ENCODE results near the gene SPOUT1.

Gene SPOUT1

DNA sequence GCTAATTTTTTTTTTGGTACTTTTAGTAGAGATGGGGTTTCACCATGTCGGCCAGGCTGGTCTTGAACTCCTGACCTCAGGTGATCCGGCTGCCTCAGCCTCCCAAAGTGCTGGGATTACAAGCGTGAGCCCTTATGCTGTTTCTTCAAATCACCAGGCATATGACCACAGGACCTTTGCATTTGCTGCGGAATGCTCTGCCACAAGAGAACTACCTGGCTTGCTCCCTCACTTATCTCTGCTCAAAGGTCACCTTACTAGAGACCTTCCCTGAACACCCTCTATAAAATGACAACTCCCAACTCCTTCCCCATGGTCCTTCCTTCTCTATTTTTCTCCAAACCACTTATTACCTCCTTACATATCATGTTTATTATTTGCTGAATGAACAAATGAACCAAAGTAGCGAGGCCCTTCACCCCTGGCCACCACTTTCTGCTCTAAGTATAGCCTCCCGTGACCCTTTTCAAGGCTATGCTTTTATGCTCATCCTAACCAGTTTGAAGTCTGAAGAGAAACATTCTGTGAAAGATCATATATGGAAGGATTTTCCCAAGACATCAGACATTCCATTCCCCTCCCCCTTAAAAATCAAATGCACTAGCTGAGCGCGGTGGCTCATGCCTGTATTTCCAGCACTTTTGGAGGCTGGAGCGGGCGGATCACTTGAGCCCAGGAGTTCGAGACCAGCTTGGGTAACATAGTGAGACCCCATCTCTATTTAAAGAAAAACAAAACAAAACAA is 59.1 kb downstream of the SPOUT1 start:
- no peak for DNase-seq
